ENCODE data around the gene C1QTNF6.

DNA sequence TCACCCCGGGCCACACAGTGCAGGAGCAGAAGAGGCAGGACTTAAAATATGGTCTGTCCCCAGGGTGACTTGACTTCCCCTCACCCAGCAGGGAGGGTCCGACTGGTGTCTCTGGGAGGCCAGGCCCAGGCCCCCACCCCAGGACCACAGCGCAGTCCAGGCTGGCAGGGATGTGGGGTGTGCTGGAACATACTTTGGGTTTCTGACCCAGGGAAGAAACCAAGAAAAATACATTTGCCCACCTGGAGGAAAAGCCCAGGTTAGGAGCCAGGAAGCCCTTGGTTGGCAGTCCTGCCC is 5.2 kb downstream of the C1QTNF6 start:
- TF ChIP-seq POLR2A (IDR thresholded peaks at IDR 0.05; ENCODE audit: low read length) = no peak
- TF ChIP-seq, protein P1, sequence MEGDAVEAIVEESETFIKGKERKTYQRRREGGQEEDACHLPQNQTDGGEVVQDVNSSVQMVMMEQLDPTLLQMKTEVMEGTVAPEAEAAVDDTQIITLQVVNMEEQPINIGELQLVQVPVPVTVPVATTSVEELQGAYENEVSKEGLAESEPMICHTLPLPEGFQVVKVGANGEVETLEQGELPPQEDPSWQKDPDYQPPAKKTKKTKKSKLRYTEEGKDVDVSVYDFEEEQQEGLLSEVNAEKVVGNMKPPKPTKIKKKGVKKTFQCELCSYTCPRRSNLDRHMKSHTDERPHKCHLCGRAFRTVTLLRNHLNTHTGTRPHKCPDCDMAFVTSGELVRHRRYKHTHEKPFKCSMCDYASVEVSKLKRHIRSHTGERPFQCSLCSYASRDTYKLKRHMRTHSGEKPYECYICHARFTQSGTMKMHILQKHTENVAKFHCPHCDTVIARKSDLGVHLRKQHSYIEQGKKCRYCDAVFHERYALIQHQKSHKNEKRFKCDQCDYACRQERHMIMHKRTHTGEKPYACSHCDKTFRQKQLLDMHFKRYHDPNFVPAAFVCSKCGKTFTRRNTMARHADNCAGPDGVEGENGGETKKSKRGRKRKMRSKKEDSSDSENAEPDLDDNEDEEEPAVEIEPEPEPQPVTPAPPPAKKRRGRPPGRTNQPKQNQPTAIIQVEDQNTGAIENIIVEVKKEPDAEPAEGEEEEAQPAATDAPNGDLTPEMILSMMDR (IDR thresholded peaks at IDR 0.05) = no peak
- TF ChIP-seq RFX5 (IDR thresholded peaks at IDR 0.05) = no peak
- TF ChIP-seq, protein P2, sequence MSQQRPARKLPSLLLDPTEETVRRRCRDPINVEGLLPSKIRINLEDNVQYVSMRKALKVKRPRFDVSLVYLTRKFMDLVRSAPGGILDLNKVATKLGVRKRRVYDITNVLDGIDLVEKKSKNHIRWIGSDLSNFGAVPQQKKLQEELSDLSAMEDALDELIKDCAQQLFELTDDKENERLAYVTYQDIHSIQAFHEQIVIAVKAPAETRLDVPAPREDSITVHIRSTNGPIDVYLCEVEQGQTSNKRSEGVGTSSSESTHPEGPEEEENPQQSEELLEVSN (IDR thresholded peaks at IDR 0.05; ENCODE audit: borderline replicate concordance, low read depth) = no peak
- no peak for TF ChIP-seq ESRRA (IDR thresholded peaks at IDR 0.05; ENCODE audit: borderline replicate concordance, low read length)
- no peak for TF ChIP-seq EP300 (IDR thresholded peaks at IDR 0.05)
- no peak for TF ChIP-seq CHD2 (IDR thresholded peaks at IDR 0.05; ENCODE audit: low read length, partially characterized antibody)
- TF ChIP-seq, protein P3, sequence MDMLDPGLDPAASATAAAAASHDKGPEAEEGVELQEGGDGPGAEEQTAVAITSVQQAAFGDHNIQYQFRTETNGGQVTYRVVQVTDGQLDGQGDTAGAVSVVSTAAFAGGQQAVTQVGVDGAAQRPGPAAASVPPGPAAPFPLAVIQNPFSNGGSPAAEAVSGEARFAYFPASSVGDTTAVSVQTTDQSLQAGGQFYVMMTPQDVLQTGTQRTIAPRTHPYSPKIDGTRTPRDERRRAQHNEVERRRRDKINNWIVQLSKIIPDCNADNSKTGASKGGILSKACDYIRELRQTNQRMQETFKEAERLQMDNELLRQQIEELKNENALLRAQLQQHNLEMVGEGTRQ (IDR thresholded peaks at IDR 0.05) = no peak
- TF ChIP-seq, protein P4, sequence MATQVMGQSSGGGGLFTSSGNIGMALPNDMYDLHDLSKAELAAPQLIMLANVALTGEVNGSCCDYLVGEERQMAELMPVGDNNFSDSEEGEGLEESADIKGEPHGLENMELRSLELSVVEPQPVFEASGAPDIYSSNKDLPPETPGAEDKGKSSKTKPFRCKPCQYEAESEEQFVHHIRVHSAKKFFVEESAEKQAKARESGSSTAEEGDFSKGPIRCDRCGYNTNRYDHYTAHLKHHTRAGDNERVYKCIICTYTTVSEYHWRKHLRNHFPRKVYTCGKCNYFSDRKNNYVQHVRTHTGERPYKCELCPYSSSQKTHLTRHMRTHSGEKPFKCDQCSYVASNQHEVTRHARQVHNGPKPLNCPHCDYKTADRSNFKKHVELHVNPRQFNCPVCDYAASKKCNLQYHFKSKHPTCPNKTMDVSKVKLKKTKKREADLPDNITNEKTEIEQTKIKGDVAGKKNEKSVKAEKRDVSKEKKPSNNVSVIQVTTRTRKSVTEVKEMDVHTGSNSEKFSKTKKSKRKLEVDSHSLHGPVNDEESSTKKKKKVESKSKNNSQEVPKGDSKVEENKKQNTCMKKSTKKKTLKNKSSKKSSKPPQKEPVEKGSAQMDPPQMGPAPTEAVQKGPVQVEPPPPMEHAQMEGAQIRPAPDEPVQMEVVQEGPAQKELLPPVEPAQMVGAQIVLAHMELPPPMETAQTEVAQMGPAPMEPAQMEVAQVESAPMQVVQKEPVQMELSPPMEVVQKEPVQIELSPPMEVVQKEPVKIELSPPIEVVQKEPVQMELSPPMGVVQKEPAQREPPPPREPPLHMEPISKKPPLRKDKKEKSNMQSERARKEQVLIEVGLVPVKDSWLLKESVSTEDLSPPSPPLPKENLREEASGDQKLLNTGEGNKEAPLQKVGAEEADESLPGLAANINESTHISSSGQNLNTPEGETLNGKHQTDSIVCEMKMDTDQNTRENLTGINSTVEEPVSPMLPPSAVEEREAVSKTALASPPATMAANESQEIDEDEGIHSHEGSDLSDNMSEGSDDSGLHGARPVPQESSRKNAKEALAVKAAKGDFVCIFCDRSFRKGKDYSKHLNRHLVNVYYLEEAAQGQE (IDR thresholded peaks at IDR 0.05) = no peak
- no peak for TF ChIP-seq CBX8 (IDR thresholded peaks at IDR 0.05)
- TF ChIP-seq FOSL2 (IDR thresholded peaks at IDR 0.05) = no peak
- TF ChIP-seq FOSL2 (CRISPR knock-in tag; IDR thresholded peaks at IDR 0.05) = no peak
- no peak for TF ChIP-seq ZNF302 (CRISPR knock-in tag; IDR thresholded peaks at IDR 0.05)
- no peak for TF ChIP-seq RCOR1 (IDR thresholded peaks at IDR 0.05; ENCODE audit: low read depth, low read length)

Data from A549 (cell line).